Measurements from ENCODE around the gene NCOA7. TPM values are rescaled to one million over a fixed set of nuclear protein-coding genes. Genes with fewer than 3 reads are reported as not detected.

NCOA7 gene
- total RNA-seq, 4 donors from 2014 or later: 9.0 to 36.2 (median 21.8) TPM

DNA sequence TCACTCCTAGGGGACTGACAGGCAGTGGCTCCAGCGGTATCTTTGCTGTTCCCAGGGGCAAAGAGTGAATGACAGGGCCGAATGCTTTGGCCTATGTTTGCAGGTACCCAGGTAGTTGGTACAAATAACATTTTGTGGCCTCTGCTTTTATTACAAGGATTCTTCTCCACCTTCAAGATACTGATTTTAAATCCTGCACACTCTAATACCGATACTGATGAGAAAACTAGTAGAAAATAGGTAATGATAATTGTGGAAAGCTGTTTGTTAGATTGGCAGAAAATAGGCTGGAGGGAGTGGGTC lies 166.6 kb downstream of the NCOA7 start:
- whole genome bisulfite sequencing, 2 donors: 5 to 9% methylated on average over 3 of the region's 3 CpGs
- H3K9me3 ChIP-seq: no peaks in the 10 kb centered on the region
- DNase-seq: no peak
- H3K4me3 ChIP-seq (replicated peaks in 1 of 3): peak overlapping the region; percentile 66 to 90 (median 89)
- no peaks in the 10 kb centered on the region for H3K27me3 ChIP-seq
- intact Hi-C loops (cut with DNase I): loop anchor here (5.0 to 10.0 kb wide), 3 partner anchors 35 to 173 kb away; no protein-coding TSS in a partner anchor
- H3K36me3 ChIP-seq: no peaks in the 10 kb centered on the region
- peaks cover 0 to 13% of the 10 kb centered on the region in 2 donors for H3K4me1 ChIP-seq
- peak overlapping the region; percentile 93 to 97 (median 97) for H3K27ac ChIP-seq
- TF ChIP-seq POLR2A (IDR thresholded peaks at IDR 0.05): no peak
- TF ChIP-seq, protein P1, sequence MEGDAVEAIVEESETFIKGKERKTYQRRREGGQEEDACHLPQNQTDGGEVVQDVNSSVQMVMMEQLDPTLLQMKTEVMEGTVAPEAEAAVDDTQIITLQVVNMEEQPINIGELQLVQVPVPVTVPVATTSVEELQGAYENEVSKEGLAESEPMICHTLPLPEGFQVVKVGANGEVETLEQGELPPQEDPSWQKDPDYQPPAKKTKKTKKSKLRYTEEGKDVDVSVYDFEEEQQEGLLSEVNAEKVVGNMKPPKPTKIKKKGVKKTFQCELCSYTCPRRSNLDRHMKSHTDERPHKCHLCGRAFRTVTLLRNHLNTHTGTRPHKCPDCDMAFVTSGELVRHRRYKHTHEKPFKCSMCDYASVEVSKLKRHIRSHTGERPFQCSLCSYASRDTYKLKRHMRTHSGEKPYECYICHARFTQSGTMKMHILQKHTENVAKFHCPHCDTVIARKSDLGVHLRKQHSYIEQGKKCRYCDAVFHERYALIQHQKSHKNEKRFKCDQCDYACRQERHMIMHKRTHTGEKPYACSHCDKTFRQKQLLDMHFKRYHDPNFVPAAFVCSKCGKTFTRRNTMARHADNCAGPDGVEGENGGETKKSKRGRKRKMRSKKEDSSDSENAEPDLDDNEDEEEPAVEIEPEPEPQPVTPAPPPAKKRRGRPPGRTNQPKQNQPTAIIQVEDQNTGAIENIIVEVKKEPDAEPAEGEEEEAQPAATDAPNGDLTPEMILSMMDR (IDR thresholded peaks at IDR 0.05): no peak

DNA sequence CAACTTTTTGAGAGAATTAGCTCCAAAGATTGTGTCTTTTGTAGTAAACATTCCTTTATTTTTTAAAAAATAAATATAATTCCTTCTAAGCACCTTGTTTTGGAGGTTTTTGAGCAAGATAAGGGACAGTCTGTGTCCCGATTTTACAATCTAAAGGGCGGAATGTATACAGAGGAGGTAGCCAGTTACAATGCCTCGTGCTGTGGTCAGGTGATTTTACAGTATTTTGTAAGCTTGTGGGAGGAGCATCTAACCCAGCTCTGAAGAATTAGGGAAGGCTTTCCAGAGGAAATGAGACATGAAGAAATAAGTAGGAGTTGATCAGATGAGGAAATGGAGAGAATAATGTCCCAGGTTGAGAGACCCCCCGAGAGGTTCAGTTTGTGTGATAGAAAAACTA lies 167.1 kb downstream of the NCOA7 start:
- H3K36me3 ChIP-seq: no peaks in the 10 kb centered on the region
- no peak for DNase-seq
- H3K27ac ChIP-seq: peak overlapping the region in 2 of 3 donors; percentile 97

DNA sequence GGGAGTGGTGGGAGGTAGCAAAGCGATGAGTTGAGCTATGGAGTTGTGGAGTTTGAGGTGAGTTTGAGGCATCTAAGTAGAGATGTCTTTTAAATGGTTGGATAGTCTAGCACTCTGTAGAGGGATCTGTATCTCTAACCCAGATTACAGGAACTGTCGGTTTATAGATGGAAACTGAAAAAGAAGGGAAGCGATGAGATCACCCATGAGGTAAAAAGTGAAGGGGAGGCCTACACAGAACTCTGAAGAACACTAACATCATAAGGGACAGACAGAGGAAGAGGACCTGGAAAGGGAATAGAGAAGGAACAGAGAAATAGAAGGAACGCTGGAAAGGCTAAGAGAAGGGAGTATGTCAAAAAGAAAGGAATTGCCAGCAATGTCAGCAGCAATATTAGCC lies 168.3 kb downstream of the NCOA7 start:
- H3K4me3 ChIP-seq (replicated peaks in 1 of 3): no peak overlapping the region
- 95% methylated on average over 4 of the region's 4 CpGs for WGBS, 2 donors
- H3K27me3 ChIP-seq: no peaks in the 10 kb centered on the region
- H3K36me3 ChIP-seq: no peaks in the 10 kb centered on the region
- intact Hi-C loops (cut with DNase I): loop anchor here (5.0 to 10.0 kb wide), 3 partner anchors 37 to 174 kb away; no protein-coding TSS in a partner anchor
- DNase-seq: no peak
- no peak for TF ChIP-seq POLR2A (IDR thresholded peaks at IDR 0.05)
- TF ChIP-seq, protein P1 (IDR thresholded peaks at IDR 0.05): no peak
- no peaks in the 10 kb centered on the region for H3K9me3 ChIP-seq
- H3K4me1 ChIP-seq: peaks cover 0 to 13% of the 10 kb centered on the region in 2 donors
- no peak overlapping the region for H3K27ac ChIP-seq

More for the DNA sequence above, 167.1 kb downstream of the NCOA7 start:
- intact Hi-C loops (cut with DNase I): loop anchor here (5.0 to 10.0 kb wide), 3 partner anchors 36 to 173 kb away; no protein-coding TSS in a partner anchor
- TF ChIP-seq POLR2A (IDR thresholded peaks at IDR 0.05): no peak
- TF ChIP-seq, protein P1 (IDR thresholded peaks at IDR 0.05): no peak
- Histone ChIP-seq H3K4me3 (replicated peaks in 1 of 3) (no peak overlapping the region), H3K4me1 (peaks cover 0 to 13% of the 10 kb centered on the region in 2 donors), H3K9me3 (no peaks in the 10 kb centered on the region), H3K27me3 (no peaks in the 10 kb centered on the region)
- 49% methylated on average over 4 of the region's 4 CpGs for WGBS, 2 donors

DNA sequence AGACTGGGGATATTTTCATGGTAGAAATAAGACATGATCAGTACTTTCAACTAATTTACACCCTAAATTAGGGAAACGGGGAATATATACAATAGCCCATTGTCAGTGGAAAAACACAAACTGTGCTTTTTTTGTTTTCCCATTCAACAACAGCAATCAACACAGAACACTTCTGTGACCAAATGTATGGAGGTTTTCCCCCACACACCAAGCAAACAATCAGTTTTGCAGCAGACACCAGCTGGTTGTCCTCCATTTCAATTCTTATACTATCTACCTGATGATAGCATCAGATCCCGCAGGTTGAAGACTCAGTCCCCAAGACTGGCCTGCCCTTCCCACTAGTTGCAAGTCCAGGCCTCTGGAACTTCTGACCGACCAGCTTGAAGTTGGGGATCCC lies 170.4 kb downstream of the NCOA7 start:
- Histone ChIP-seq H3K27ac (no peak overlapping the region), H3K4me3 (replicated peaks in 1 of 3) (no peak overlapping the region), H3K36me3 (no peaks in the 10 kb centered on the region), H3K9me3 (no peaks in the 10 kb centered on the region), H3K27me3 (no peaks in the 10 kb centered on the region), H3K4me1 (peaks cover 0 to 13% of the 10 kb centered on the region in 2 donors)
- DNase-seq: no peak
- no peak for TF ChIP-seq POLR2A (IDR thresholded peaks at IDR 0.05)
- TF ChIP-seq, protein P1 (IDR thresholded peaks at IDR 0.05): no peak
- 80 to 88% methylated on average over 3 of the region's 3 CpGs for WGBS, 2 donors
- intact Hi-C loops (cut with DNase I): no loop called here

DNA sequence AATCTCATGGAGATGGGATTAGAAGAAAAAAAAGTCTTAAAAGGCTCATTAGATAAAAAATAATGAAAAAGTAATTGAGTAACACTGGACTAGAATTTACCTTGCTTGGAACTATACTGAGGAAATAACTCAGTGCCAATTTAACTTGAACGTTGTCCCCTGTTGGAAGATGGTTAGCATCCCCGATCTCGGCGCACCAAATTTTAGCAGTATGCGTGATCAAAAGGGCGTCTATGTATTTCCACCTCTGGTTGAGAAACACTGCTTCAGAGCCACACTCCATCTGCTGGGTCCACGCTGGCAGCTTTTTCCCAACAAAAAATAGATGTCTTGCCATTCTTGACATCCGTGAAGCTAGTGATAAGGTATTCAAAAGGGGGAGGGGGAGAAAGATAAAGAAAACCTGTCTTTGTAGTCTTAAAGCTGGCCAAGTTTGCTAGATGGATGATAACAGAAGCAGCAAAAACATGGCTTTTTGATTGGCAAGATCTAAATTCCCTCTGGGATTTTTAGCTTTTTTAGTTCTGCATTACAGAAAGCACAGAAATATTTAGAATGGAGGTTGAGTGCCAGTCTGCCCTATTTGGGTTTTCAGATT lies 172.2 kb downstream of the NCOA7 start:
- intact Hi-C loops (cut with DNase I): no loop called here
- no peak for DNase-seq
- TF ChIP-seq POLR2A (IDR thresholded peaks at IDR 0.05): no peak
- TF ChIP-seq, protein P1 (IDR thresholded peaks at IDR 0.05): no peak
- Histone ChIP-seq H3K27me3 (no peaks in the 10 kb centered on the region), H3K4me1 (peaks cover 0 to 9% of the 10 kb centered on the region in 2 donors), H3K9me3 (no peaks in the 10 kb centered on the region), H3K36me3 (no peaks in the 10 kb centered on the region), H3K27ac (no peak overlapping the region), H3K4me3 (replicated peaks in 1 of 3) (no peak overlapping the region)
- WGBS, 2 donors: 84 to 88% methylated on average over 8 of the region's 8 CpGs

All from thyroid gland (tissue), 4 donors.